ENCODE measurements around the gene KIF22. TPM values are rescaled to one million over a fixed set of nuclear protein-coding genes. Genes with fewer than 3 reads are reported as not detected.

The KIF22 gene
- total and polyA plus RNA-seq, 9 of the 15 experiments (the other 6 are each of a cell fraction or from before 2014, with no cell fraction given), result 8.7 to 232 (median 131) TPM

DNA sequence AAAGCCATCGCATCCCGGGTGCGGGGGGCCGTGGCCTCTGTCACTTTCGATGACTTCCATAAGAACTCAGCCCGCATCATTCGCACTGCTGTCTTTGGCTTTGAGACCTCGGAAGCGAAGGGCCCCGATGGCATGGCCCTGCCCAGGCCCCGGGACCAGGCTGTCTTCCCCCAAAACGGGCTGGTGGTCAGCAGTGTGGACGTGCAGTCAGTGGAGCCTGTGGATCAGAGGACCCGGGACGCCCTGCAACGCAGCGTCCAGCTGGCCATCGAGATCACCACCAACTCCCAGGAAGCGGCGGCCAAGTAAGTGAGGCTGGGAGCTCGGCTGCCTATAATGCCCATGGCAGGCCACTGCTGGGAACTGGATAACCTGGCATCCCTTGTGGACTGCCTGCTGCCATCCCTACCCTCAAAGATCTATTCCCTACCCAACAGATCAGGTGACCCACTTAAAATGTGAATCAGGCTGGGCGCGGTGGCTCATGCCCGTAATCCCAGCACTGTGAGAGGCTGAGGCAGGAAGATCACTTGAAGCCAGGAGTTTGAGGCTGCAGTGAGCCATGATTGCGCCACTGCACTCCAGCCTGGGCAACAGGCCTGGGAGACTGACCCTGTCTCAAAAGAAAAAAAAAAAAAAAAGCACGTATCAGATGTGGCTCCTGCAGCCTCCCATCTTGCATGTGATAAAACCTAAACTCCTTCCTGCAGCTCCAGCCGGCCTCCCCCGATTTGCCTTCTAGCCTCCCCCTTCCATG, 54.2 kb downstream of the KIF22 start (continued):
- TF ChIP-seq HOXB6 (CRISPR knock-in tag; IDR thresholded peaks at IDR 0.05; ENCODE audit: borderline replicate concordance) (no peak), ZNF695 (CRISPR knock-in tag; IDR thresholded peaks at IDR 0.05) (no peak), ZNF282 (CRISPR knock-in tag; IDR thresholded peaks at IDR 0.05) (no peak), CBFA2T2 (conservative IDR thresholded peaks at IDR 0.05) (peak; percentile 29; the same call in 1 of the 2 replicates), NBN (IDR thresholded peaks at IDR 0.05; ENCODE audit: low read depth) (no peak), HEY1 (CRISPR knock-in tag; IDR thresholded peaks at IDR 0.05; ENCODE audit: borderline replicate concordance) (no peak), ZMIZ1 (IDR thresholded peaks at IDR 0.05; ENCODE audit: low read depth in 2 of 2, low read length in 2 of 2) (no peak), TEAD4 (IDR thresholded peaks at IDR 0.05; ENCODE audit: low read length) (no peak), TEAD4 (CRISPR knock-in tag; IDR thresholded peaks at IDR 0.05; ENCODE audit: borderline replicate concordance) (no peak), PBX2 (CRISPR knock-in tag; IDR thresholded peaks at IDR 0.05; ENCODE audit: low read depth) (no peak), PBX2 (tag; conservative IDR thresholded peaks at IDR 0.05; ENCODE audit: low read depth) (no peak), RNF2 (IDR thresholded peaks at IDR 0.05) (no peak), CEBPB (tag; IDR thresholded peaks at IDR 0.05) (peak; percentile 80), NKRF (IDR thresholded peaks at IDR 0.05; ENCODE audit: borderline replicate concordance) (no peak), NR2C2 (CRISPR knock-in tag; IDR thresholded peaks at IDR 0.05) (no peak), NR2C2 (tag; IDR thresholded peaks at IDR 0.05) (no peak), PHF21A (IDR thresholded peaks at IDR 0.05; ENCODE audit: borderline replicate concordance, low read depth) (no peak), PRPF4 (IDR thresholded peaks at IDR 0.05; ENCODE audit: insufficient read depth, low read depth, low read length, poor library complexity, severe bottlenecking) (no peak)
- TF ChIP-seq, protein P1, sequence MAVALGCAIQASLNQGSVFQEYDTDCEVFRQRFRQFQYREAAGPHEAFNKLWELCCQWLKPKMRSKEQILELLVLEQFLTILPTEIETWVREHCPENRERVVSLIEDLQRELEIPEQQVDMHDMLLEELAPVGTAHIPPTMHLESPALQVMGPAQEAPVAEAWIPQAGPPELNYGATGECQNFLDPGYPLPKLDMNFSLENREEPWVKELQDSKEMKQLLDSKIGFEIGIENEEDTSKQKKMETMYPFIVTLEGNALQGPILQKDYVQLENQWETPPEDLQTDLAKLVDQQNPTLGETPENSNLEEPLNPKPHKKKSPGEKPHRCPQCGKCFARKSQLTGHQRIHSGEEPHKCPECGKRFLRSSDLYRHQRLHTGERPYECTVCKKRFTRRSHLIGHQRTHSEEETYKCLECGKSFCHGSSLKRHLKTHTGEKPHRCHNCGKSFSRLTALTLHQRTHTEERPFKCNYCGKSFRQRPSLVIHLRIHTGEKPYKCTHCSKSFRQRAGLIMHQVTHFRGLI (CRISPR knock-in tag; IDR thresholded peaks at IDR 0.05), result no peak

All from K562 (cell line).